GM13976 (cell line): ENCODE results near the gene RNF11.
"Not testable (repeated sequence)": the region's sequence is repeated elsewhere in the genome, so short reads cannot be mapped to it uniquely, and the experiment has no call there.

Experiments
- DNase-seq: peaks from one replicate; pipeline ENCODE4 v3.0.0; 2012; ENCODE audit warnings: low spot score
- in situ Hi-C: fragments of 300-500 bp; cut with MboI; formaldehyde crosslinking; loops from one replicate; pipeline ENCODE4 v1.12.0; 2022; ENCODE audit warnings: low sequenced_read_pairs, mixed read lengths, inconsistent platforms; ENCODE audit not compliant: unreplicated experiment
- TF ChIP-seq, protein P1 (sequence below): IDR thresholded peaks from 2 replicates; pipeline ENCODE4 v1.5.1; 2012; ENCODE audit warnings: borderline replicate concordance, mild to moderate bottlenecking; ENCODE audit not compliant: insufficient read depth; ENCODE audit errors: extremely low read depth, missing control alignments, control extremely low read depth

Gene RNF11

DNA sequence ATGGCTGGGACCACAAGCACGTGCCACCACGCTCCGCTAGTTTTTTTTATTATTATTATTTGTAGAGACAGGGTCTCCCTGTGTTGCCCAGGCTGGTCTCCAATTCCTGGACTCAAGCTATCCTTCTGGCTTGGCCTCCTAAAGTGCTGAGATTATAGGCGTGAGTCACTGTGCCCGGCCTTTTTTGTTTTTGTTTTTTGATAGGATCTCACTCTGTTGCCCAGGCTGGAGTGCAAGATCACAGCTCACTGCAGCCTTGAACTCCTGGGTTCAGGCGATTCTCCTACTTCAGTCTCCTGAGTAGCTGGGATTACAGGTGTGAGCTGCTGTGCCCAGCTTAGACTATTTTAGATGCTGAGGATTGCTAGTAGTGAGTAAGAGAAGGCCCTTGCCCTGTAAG lies 11.8 kb upstream of the RNF11 start:
- in situ Hi-C loops, result no loop called here
- TF ChIP-seq, protein P1, sequence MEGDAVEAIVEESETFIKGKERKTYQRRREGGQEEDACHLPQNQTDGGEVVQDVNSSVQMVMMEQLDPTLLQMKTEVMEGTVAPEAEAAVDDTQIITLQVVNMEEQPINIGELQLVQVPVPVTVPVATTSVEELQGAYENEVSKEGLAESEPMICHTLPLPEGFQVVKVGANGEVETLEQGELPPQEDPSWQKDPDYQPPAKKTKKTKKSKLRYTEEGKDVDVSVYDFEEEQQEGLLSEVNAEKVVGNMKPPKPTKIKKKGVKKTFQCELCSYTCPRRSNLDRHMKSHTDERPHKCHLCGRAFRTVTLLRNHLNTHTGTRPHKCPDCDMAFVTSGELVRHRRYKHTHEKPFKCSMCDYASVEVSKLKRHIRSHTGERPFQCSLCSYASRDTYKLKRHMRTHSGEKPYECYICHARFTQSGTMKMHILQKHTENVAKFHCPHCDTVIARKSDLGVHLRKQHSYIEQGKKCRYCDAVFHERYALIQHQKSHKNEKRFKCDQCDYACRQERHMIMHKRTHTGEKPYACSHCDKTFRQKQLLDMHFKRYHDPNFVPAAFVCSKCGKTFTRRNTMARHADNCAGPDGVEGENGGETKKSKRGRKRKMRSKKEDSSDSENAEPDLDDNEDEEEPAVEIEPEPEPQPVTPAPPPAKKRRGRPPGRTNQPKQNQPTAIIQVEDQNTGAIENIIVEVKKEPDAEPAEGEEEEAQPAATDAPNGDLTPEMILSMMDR, result no peak

DNA sequence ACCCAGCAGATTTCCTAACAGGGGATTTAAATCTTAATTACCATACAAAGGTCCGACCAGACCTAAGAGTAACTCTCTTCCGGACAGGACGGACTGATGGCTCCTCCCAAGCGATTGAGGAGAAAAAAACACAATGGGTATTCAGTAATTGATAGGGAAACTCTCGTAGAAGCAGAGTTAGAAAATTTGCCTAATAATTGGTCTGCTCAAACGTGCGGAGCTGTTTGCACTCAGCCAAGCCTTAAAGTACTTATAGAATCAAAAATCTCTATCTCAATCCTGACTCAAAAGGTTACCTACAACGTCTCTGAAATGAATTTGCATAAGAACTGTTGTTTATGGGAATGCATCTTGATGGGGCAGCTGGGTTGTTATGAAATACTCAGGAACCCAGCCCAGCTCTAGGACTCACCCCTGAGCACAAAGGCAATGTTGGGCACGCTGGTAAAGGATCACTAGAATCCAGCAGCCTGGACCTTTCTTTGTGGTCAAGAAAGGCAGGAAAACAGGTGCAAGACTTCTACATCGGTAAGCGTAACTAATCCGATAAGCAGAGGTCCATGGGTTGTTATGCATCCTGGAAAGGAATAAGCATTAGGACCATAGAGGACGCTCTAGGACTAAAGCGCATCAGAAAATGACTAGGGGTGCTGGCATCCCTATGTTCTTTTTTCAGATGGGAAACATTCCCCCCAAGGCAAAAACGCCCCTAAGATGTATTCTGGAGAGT lies 8.7 kb upstream of the RNF11 start:
- in situ Hi-C loops, DNase-seq: not testable (repeated sequence)

More for the DNA sequence above, 11.8 kb upstream of the RNF11 start:
- no peak for DNase-seq

DNA sequence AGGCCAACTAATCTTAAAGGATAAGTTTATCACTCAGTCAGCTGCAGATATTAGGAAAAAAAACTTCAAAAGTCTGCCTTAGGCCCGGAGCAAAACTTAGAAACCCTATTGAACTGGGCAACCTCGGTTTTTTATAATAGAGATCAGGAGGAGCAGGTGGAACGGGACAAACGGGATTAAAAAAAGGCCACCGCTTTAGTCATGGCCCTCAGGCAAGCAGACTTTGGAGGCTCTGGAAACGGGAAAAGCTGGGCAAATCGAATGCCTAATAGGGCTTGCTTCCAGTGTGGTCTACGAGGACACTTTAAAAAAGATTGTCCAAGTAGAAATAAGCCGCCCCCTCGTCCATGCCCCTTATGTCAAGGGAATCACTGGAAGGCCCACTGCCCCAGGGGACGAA lies 7.6 kb upstream of the RNF11 start:
- DNase-seq, in situ Hi-C loops: not testable (repeated sequence)

DNA sequence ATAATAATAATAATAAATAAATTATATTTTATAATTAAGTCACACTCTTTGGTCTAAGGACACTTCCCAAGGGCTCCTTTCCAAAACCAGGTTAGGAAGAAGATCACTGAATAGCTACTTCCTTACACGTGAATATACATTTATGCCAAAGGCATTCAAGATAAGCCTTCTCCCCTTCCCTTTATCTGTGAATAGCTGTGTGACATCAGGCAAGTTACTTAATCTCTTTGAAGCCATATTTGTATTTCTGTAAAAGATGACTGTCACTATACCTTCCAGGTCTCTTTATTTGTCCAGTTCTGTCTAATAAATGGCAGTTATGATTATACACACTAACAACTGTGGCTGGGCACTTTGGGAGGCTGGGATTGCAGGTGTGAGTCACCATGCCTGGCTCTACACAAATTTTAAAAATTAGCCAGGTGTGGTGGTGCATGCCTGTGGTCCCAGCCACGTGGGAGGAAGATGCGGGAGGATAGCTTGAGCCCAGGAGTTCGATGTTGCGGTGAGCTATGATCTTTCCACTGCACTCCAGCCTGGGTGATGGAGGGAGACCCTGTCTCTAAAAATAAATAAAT lies 5.5 kb upstream of the RNF11 start:
- DNase-seq, result no peak
- in situ Hi-C loops, result no loop called here
- TF ChIP-seq, protein P1, result no peak

DNA sequence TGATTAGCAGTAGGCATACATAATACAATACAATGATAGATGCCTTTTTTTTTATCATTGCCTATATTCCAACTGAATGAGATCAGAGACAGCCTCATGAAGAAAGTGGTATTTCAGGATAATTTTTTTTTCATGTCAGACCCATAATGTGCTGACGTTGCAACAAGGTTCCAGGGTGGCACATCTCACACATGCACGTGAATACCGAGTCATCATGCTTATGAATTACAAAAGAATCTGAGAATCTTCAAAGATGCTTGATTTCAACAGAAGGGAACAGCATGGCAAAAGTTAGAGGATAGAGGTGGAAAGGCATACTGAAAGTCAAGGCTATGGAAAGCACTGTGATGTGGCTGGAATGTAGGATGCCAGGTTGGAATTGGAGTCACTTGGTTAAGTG lies 5.0 kb upstream of the RNF11 start:
- no peak for DNase-seq
- TF ChIP-seq, protein P1, result no peak
- in situ Hi-C loops, result no loop called here

DNA sequence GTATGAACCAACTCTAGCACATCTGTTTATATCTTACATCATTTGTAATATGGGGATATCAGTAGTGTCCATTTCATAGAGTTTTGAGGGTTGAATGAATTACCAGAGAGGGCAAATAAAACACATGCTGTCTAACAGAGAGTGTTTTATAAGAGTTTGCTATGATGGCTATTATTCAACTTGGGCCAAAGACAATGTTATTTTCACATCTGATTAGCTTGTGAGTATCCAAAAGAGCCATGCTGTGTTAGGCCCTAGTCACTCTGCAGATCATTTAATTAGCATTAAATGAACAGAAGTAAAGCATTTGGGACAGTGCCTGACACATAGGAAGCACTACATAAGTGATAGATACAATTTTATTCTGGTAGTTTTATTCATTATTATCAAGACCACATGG lies 4.2 kb upstream of the RNF11 start:
- in situ Hi-C loops, result no loop called here
- TF ChIP-seq, protein P1, result no peak

DNA sequence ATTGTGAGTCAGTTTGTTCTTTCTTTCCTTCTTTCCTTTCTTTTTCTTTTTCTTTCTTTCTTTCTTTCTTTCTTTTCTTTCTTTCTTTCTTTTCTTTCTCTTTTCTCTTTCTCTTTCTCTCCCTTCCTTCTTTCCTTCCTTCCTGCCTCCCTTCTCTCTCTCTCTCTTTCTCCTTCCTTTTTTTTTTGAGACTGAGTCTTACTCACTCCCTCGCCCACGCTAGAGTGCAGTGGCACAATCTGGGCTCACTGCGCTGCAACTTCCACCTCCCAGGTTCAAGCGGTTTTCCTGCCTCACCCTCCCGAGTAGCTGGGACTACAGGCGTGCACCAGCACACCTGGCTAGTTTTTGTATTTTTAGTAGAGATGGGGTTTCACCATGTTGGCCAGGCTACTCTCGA lies 1.8 kb upstream of the RNF11 start:
- in situ Hi-C loops, DNase-seq: not testable (repeated sequence)

More for the DNA sequence above, 4.2 kb upstream of the RNF11 start:
- no peak for DNase-seq

DNA sequence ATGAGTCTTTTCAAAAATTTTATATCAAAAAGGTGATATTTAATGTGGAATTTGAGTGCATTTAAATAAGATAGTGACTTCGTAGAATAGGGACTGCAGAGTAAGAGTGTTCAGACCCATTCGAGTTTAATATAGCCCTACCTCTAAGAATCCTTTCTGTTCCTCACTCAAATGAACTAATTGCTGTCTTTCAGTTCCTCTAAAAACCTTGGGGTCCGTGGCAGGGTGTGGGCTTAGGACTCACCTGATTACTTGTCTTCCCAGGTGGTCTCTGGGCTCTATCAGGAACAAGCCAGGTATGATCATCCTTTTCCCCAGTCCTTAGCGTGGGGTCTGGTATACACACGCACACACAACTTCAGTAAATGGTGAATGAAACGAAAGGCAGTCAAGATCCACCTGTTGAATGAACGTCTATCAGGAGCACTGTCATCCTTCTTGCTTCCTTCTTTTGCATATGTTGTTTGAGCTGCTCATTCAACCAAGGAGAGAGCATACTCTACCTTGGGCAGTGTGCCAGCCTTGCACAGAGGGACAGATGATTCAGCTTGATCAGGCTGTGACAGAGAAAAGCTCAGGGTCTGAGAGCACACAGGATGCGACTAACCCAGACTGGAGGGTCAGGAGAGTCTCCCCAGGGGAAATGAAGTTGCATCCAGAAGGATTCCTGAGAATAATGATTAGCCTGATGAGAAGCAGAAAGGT lies 1.2 kb upstream of the RNF11 start:
- TF ChIP-seq, protein P1, result no peak
- peak; percentile 64 for DNase-seq
- in situ Hi-C loops, result no loop called here
